Activated CD4-positive, alpha-beta T cell treated with anti-CD3 and anti-CD28 coated beads for 48 hours (primary cell): ENCODE data around the gene CCDC88B.

Experiments
- DNase-seq: peaks from one replicate; pipeline ENCODE4 v3.0.0-alpha.2; 2020

Gene CCDC88B

GRCh38 chr11:64339754-64340408, at the start of gene CCDC88B:
Gene CCDC88B, plus strand, starts transcription at chr11:64340204. Its CDS starts 63 bp downstream, at chr11:64340267.
- DNase-seq: peak; percentile 88

GRCh38 chr11:64290352-64291261, 49.4 kb upstream of the CCDC88B start:
- no peak for DNase-seq

- no peak for DNase-seq
Observed at GRCh38 chr11:64291262-64291751, 48.7 kb upstream of the CCDC88B start, which contains the start of gene KCNK4. Gene KCNK4, plus strand, starts transcription at chr11:64291302. Its CDS starts 1,717 bp downstream, at chr11:64293019.

GRCh38 chr11:64291752-64292459, 48.1 kb upstream of the CCDC88B start:
- no peak for DNase-seq

GRCh38 chr11:64292460-64293254, 47.3 kb upstream of the CCDC88B start:
- no peak for DNase-seq

- no peak for DNase-seq
Observed at GRCh38 chr11:64294774-64295173, 45.2 kb upstream of the CCDC88B start.

GRCh38 chr11:64295760-64296159, 44.2 kb upstream of the CCDC88B start:
- DNase-seq: no peak

GRCh38 chr11:64296236-64296635, 43.8 kb upstream of the CCDC88B start:
- DNase-seq: no peak

- no peak for DNase-seq
Observed at GRCh38 chr11:64296830-64297698, 42.9 kb upstream of the CCDC88B start.

- no peak for DNase-seq
Observed at GRCh38 chr11:64297699-64298358, 42.2 kb upstream of the CCDC88B start.

- no peak for DNase-seq
Observed at GRCh38 chr11:64298966-64299846, 40.8 kb upstream of the CCDC88B start.

- no peak for DNase-seq
Observed at GRCh38 chr11:64299847-64300648, 40.0 kb upstream of the CCDC88B start, which contains the start of gene CATSPERZ. Gene CATSPERZ, plus strand, starts transcription at chr11:64300358. Its CDS starts 53 bp downstream, at chr11:64300411.

- no peak for DNase-seq
Observed at GRCh38 chr11:64303109-64304031, 36.6 kb upstream of the CCDC88B start.

- DNase-seq: no peak
Observed at GRCh38 chr11:64304032-64304315, 36.0 kb upstream of the CCDC88B start.

- DNase-seq: peak; percentile 99
Observed at GRCh38 chr11:64304316-64305072, 35.5 kb upstream of the CCDC88B start.

GRCh38 chr11:64305075-64305690, 34.8 kb upstream of the CCDC88B start, which contains the start of gene ESRRA:
Gene ESRRA, plus strand, starts transcription at chr11:64305524. Its CDS starts 1,656 bp downstream, at chr11:64307180.
- peak; percentile 100 for DNase-seq
